BE2C (cell line): ENCODE results near the gene SIGLEC1.

Source experiments
- DNase-seq: peaks from one replicate; pipeline ENCODE4 v3.0.0-alpha.2; 2020
- H3K27me3 ChIP-seq: fragments of 250-450 bp; sonication (Bioruptor Pico); 2 replicates; pipeline ENCODE4 v1.5.1; 2020; ENCODE audit warnings: mild to moderate bottlenecking
- H3K36me3 ChIP-seq: fragments of 250-450 bp; sonication (Bioruptor Pico); 2 replicates; pipeline ENCODE4 v1.5.1; 2020; ENCODE audit warnings: mild to moderate bottlenecking
- H3K4me1 ChIP-seq: fragments of 250-450 bp; sonication (Bioruptor Pico); 2 replicates; pipeline ENCODE4 v1.5.1; 2020
- H3K4me3 ChIP-seq: 2 replicates; pipeline ENCODE4 v1.5.1; 2011; ENCODE audit warnings: low read depth, low read length
- H3K9me3 ChIP-seq: fragments of 250-450 bp; sonication (Bioruptor Pico); 2 replicates; pipeline ENCODE4 v1.5.1; 2020
- CTCF ChIP-seq: IDR thresholded peaks from 2 replicates; pipeline ENCODE4 v1.5.1; 2012; ENCODE audit warnings: mild to moderate bottlenecking, low read depth, low read length

The SIGLEC1 gene

GRCh38 chr20:3710011-3710466 lies 2.4 kb downstream of the SIGLEC1 start:
- Histone ChIP-seq H3K9me3 (no peaks in the 10 kb centered on the region), H3K4me1 (no peaks in the 10 kb centered on the region), H3K27me3 (no peaks in the 10 kb centered on the region), H3K36me3 (no peaks in the 10 kb centered on the region), H3K4me3 (no peak overlapping the region)
- no peak for DNase-seq
- peak; percentile 29 for TF ChIP-seq CTCF

DNA sequence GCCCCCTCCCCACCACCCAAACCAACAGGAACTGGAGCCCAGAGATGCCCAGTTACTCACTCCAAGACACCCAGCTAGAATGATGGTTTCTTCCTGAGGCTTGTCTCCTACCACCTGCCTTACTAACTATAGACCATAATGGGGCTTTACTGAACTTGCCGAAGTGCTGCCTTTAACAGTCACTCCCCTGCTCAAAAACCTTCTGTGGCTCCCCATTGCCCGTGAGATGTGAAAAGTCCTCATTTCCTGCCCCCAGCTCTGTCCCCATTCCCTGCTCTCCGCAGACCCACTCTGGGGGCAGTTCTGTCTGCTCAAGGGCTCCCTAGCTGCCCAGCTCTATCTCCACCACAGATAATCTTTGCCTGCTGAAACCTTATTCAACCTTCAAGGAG lies 4.9 kb downstream of the SIGLEC1 start:
- H3K4me1 ChIP-seq, result no peaks in the 10 kb centered on the region
- no peaks in the 10 kb centered on the region for H3K27me3 ChIP-seq
- no peaks in the 10 kb centered on the region for H3K36me3 ChIP-seq
- H3K4me3 ChIP-seq, result no peak overlapping the region
- DNase-seq, result no peak
- TF ChIP-seq CTCF, result no peak
- H3K9me3 ChIP-seq, result no peaks in the 10 kb centered on the region

DNA sequence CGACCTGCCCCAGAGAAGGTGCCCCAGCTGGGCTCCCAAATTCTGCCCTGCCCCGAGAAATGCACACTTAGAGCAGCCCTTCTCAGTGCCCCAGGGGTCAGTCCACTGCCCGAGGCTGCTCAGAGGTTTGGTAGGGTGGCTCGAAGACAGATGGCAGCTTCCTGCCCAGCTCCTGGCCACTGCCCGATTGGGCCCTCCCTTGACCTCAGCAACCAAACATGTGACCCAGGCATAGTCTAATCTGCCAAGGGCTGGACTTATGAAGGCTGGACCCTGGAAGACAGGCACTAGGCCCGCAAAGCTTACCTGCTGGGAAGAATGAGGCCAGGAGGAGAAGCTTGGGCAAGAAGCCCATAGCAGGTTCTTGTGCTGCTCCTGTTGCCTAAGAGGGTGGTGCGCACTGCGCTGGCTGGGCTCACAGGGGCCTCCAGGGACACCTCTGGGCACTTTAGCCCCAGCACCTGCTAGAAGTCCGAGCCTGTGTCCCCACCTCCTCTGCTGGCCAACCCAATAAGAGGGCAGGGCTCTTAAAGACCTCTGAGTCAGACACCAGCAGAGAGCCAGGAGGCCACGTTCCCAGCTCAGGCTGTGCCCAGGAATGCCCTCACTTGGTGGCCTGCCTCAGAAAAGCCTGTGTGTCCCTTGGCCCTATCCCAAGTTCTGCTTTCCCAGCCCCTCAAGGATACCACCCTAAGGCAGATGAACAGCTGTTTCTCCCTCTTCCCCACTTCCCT lies 5.5 kb downstream of the SIGLEC1 start:
- no peaks in the 10 kb centered on the region for H3K4me1 ChIP-seq
- no peak for TF ChIP-seq CTCF
- no peaks in the 10 kb centered on the region for H3K9me3 ChIP-seq
- no peaks in the 10 kb centered on the region for H3K36me3 ChIP-seq
- no peak overlapping the region for H3K4me3 ChIP-seq
- DNase-seq, result no peak
- H3K27me3 ChIP-seq, result no peaks in the 10 kb centered on the region

GRCh38 chr20:3705970-3706739 lies 6.2 kb downstream of the SIGLEC1 start:
- TF ChIP-seq CTCF, result no peak
- Histone ChIP-seq H3K4me1 (no peaks in the 10 kb centered on the region), H3K4me3 (no peak overlapping the region), H3K27me3 (no peaks in the 10 kb centered on the region), H3K9me3 (no peaks in the 10 kb centered on the region), H3K36me3 (no peaks in the 10 kb centered on the region)
- no peak for DNase-seq

DNA sequence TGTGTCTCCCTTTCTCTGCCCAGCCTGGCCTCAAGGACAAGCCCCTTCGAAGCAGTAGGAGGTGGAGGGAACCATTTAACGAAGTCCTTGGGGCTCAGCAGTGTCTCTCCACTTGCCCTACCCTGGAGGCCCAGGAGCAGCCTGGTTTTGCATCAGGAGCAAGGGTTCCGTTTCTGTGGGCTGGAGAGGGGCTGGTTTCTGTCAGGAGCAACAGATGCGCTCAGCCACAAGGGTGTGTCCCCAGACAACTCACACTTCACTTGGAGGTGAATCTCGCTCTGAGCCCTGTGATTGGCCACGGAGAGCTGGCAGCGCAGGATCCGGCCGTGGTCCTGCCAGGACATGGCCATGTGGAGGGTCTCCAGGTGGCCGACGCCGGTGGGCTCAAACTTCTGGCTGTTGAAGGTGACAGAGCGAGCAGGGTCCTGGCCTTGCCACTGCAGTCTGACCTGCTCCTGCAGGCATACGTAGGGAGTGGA lies 6.9 kb downstream of the SIGLEC1 start:
- Histone ChIP-seq H3K4me1 (no peaks in the 10 kb centered on the region), H3K27me3 (no peaks in the 10 kb centered on the region), H3K9me3 (no peaks in the 10 kb centered on the region), H3K4me3 (no peak overlapping the region), H3K36me3 (no peaks in the 10 kb centered on the region)
- no peak for DNase-seq
- TF ChIP-seq CTCF, result no peak

DNA sequence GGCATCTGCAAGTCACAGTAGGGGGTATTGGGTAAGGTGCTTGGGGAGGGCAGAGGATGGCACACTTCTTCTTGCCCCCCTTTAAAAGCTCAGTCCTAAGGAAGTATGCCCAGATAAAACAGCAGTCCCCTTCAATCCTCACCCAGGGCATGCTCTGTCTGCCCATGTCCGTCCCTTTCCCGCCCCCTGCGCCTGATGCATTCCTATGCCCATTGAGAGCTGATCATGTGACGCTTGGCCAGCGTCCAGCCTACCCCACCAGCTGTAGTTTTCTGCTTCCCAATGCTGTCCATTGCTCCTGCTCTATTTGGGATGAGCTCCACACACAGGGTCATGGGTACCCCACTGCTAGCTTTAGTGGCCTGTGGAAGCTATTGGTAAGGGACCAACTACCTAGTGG lies 8.3 kb downstream of the SIGLEC1 start:
- no peak for TF ChIP-seq CTCF
- DNase-seq, result no peak
- H3K36me3 ChIP-seq, result no peaks in the 10 kb centered on the region
- no peaks in the 10 kb centered on the region for H3K27me3 ChIP-seq
- no peak overlapping the region for H3K4me3 ChIP-seq
- H3K4me1 ChIP-seq, result no peaks in the 10 kb centered on the region
- no peaks in the 10 kb centered on the region for H3K9me3 ChIP-seq
